AG09319 (cell line): Measurements from ENCODE around the gene C19orf53.
"Not testable (repeated sequence)": the region's sequence is repeated elsewhere in the genome, so short reads cannot be mapped to it uniquely, and the experiment has no call there.

ENCODE experiments used
- DNase-seq: peaks from one replicate; pipeline ENCODE4 v3.0.0-alpha.2; 2010; ENCODE audit warnings: low read depth; ENCODE audit errors: extremely low read depth
- TF ChIP-seq, protein P1 (sequence below): IDR thresholded peaks from 2 replicates; pipeline ENCODE4 v1.5.1; 2011; ENCODE audit warnings: low read depth, mild to moderate bottlenecking, inconsistent platforms, low read length, moderate library complexity

The C19orf53 gene

DNA sequence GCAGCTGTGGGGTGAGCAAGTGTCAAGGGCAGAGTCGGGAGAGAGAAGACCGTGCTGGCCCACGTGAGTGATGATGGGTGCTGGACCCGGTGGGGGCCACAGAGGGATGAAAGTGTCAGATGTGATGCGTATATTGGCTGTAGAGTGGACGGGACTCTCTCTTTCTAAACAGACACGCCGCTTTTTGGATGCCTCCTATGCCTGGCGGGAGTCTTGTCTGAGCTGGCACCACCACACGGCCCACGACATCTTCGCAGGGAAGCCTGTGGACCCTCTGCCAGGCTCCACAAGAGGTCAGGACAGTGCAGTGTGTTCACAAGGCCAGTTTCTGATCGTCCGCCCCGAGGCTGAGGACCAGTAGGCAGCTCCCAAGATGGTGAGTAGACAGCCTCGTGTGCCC is 22.8 kb upstream of the C19orf53 start:
- no peak for DNase-seq
- TF ChIP-seq, protein P1, sequence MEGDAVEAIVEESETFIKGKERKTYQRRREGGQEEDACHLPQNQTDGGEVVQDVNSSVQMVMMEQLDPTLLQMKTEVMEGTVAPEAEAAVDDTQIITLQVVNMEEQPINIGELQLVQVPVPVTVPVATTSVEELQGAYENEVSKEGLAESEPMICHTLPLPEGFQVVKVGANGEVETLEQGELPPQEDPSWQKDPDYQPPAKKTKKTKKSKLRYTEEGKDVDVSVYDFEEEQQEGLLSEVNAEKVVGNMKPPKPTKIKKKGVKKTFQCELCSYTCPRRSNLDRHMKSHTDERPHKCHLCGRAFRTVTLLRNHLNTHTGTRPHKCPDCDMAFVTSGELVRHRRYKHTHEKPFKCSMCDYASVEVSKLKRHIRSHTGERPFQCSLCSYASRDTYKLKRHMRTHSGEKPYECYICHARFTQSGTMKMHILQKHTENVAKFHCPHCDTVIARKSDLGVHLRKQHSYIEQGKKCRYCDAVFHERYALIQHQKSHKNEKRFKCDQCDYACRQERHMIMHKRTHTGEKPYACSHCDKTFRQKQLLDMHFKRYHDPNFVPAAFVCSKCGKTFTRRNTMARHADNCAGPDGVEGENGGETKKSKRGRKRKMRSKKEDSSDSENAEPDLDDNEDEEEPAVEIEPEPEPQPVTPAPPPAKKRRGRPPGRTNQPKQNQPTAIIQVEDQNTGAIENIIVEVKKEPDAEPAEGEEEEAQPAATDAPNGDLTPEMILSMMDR = no peak

DNA sequence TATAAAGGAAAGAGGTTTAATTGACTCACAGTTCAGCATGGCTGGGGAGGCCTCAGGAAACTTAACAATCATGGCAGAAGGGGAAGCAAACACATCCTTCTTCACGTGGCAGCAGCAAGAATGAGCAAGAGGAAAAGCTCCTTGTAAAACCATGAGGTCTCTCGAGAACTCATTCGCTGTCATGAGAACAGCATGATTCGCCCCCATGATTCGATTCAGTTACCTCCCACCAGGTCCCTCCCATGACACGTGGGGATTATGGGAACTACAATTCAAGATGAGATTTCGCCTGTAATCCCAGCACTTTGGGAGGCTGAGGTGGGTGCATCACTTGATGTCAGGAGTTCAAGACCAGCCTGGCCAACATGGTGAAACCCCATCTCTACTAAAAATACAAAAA is 20.6 kb upstream of the C19orf53 start:
- DNase-seq = not testable (repeated sequence)

DNA sequence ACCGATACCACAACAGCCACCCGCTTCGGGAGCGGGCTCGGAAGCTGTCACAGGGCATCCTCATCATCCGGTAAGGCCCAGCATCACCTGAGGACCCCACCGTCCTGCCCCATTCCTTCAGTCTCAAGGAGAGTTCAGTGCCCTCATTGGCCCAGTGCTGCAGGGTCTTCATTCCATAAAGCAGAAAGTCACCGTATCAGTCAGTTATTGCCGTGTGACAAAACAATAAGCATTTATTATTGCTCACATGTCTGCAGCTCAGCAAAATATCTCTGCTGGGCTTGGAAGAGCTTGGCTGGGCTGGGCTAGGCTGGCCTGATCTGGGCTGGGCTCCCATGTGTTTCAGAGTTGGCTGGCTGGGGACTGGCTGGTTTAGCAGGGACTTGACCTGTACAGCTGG is 18.0 kb upstream of the C19orf53 start:
- TF ChIP-seq, protein P1 = no peak
- no peak for DNase-seq

DNA sequence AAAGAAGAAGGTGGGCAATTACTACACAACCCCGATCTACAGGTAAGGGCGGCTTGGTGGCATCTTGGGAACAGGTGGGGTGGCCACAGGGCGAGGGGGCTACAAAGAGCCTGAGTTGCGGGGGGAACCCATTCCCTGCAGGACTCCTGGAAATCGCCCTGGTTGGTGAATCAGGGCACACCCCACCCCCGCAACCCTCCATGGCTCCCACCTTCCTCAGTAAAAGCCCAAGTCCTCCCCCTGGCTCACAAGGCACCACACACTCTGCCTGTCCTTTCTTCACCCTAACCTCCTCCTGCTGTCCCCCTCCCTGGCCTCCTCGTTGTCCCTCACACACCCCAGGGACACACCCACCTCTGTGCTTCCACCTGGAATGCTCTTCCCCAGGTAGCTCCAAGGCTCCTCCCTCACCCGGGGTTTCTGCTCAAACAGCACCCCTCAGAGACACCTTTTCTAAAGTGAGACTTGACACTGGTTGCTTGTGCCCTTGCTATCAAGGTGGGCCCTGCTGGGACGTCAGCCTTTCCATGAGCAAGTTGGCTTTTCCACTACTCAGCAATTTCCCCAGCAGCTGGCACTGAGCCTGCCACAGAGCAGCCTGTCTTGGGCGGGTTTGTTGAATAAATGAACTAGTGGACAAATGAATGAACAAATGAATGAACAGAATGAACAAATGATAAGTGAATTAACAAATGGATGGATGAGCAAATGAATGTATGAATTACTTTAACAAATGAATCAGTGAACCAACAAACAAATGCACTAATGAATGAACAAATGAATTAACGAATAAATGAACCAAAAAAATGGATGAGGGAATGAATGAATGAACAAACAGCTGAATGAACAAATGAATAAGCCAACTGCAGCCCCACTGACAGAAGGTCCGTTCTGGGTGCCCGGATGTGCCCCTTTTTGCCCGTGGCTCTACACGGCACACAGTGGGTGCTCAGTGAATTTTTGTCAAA is 16.2 kb upstream of the C19orf53 start:
- TF ChIP-seq, protein P1 = no peak
- DNase-seq = no peak

DNA sequence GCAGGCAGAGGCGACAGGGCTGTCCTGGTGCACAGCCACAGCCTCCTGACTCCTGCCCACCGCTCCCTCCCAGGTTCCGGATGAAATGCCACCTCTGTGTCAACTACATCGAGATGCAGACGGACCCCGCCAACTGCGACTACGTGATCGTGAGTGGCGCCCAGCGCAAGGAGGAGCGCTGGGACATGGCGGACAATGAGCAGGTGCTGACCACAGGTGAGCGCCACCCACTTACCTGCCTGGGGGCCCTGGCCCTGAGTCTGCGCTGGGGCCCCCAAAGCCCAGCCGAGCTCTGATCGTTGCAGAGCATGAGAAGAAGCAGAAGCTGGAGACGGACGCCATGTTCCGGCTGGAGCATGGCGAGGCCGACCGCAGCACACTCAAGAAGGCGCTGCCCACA is 15.5 kb upstream of the C19orf53 start:
- DNase-seq = no peak
- TF ChIP-seq, protein P1 = no peak

DNA sequence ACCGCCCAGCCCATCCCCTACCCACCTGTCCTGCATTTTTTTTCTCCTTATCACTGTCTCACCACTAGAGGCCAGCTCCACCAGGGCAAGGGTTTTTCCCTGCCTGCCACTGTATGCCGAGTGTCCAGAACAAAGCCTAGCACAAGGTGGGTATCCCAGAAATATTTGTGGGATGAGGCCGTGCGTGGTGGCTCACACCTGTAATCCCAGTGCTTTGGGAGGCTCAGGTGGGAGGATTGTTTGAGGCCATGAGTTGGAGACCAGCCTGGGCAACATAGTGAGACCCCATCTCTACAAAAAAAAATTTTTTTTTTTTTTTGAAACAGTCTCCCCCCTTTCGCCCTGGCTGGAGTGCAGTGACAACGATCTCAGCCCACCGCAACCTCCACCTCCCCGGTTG is 12.8 kb upstream of the C19orf53 start:
- DNase-seq = no peak
- TF ChIP-seq, protein P1 = no peak; the same call in 1 of the 2 replicates

DNA sequence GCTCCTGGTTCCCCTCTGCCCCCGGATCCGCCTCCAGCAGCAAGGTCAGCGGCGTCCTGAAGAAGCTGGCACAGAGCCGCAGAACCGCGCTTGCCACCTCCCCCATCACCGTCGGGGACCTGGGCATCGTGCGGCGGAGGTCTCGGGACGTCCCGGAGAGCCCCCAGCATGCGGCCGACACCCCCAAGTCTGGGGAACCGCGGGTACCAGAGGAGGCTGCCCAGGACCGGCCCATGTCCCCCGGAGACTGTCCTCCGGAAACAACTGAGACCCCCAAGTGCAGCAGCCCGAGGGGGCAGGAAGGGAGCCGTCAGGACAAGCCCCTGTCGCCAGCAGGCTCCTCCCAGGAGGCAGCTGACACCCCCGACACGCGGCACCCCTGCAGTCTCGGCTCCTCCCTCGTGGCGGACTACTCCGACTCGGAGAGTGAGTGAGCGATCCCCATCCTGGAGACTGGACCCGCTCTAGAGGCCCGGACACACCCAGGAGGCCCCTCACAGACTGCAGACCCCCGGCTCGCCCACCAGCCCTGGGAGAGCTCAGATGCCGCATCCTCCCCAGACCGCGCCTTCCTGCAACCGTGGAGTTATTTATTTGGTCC is 11.5 kb upstream of the C19orf53 start:
- DNase-seq = no peak
- TF ChIP-seq, protein P1 = no peak
